HG03060 (cell line): ENCODE results near the gene BLOC1S6.
A peak's percentile ranks its signal among the peaks of the same experiment; 100 is the strongest.
"Not testable (repeated sequence)": the region's sequence is repeated elsewhere in the genome, so short reads cannot be mapped to it uniquely, and the experiment has no call there.

ENCODE experiments used
- ATAC-seq: cut with Tn5 transposase; IDR thresholded peaks from one replicate; pipeline ENCODE4 v1.9.1; 2021; ENCODE audit warnings: low read depth, moderate number of reproducible peaks; ENCODE audit not compliant: unreplicated experiment

BLOC1S6 gene

GRCh38 chr15:45637552-45638033 is 50.4 kb downstream of the BLOC1S6 start:
- ATAC-seq: peak; percentile 33

GRCh38 chr15:45640616-45641015 is 53.4 kb downstream of the BLOC1S6 start:
- no peak for ATAC-seq

- ATAC-seq: no peak
Measured at GRCh38 chr15:45641374-45641781, 54.2 kb downstream of the BLOC1S6 start.

GRCh38 chr15:45641999-45642932 is 55.1 kb downstream of the BLOC1S6 start:
- no peak for ATAC-seq

GRCh38 chr15:45644437-45644836 is 57.3 kb downstream of the BLOC1S6 start:
- no peak for ATAC-seq

- ATAC-seq: no peak
Measured at GRCh38 chr15:45645026-45645980, 58.1 kb downstream of the BLOC1S6 start.

- no peak for ATAC-seq
Measured at GRCh38 chr15:45646220-45646619, 59.0 kb downstream of the BLOC1S6 start.

- no peak for ATAC-seq
Measured at GRCh38 chr15:45647828-45648227, 60.6 kb downstream of the BLOC1S6 start.

- no peak for ATAC-seq
Measured at GRCh38 chr15:45648521-45649200, 61.5 kb downstream of the BLOC1S6 start.

- not testable (repeated sequence) for ATAC-seq
Measured at GRCh38 chr15:45650007-45650406, 62.8 kb downstream of the BLOC1S6 start.

- no peak for ATAC-seq
Measured at GRCh38 chr15:45650889-45651525, 63.8 kb downstream of the BLOC1S6 start.

- ATAC-seq: no peak
Measured at GRCh38 chr15:45653702-45654424, 66.7 kb downstream of the BLOC1S6 start.

GRCh38 chr15:45654749-45655148 is 67.6 kb downstream of the BLOC1S6 start:
- ATAC-seq: no peak

GRCh38 chr15:45657254-45657653 is 70.1 kb downstream of the BLOC1S6 start:
- no peak for ATAC-seq

GRCh38 chr15:45657764-45658545 is 70.8 kb downstream of the BLOC1S6 start:
- no peak for ATAC-seq
